NCI-H2171 treated with DMSO at 0.1 percent for 48 hours (cell line): ENCODE measurements around the gene SMTN.
"Not testable (repeated sequence)": the region's sequence is repeated elsewhere in the genome, so short reads cannot be mapped to it uniquely, and the experiment has no call there.

Experiments used
- DNase-seq: peaks from one replicate; lab custom pipeline; 2025; lab: John Stamatoyannopoulos, UW

SMTN gene

DNA sequence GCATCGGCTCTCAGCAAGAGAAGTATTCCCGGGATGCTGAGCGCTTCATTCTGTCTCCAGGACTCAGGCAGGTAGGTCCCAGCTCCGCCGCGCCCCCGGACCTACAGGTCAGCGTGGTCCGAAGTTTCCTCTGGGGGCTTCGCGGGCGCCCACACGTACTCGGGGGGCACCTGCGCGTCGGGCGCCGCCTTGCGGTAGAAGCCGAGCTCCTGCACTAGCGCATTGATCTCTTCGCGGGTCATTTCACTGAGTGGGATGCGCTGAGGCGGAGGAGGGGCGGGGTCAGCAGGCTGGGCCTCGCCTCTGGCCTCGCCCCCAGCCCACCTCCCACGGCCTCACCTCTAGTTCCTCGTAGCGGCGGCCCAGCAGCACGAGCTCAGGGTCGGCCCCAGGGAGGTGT is 23.8 kb downstream of the SMTN start:
- no peak for DNase-seq

DNA sequence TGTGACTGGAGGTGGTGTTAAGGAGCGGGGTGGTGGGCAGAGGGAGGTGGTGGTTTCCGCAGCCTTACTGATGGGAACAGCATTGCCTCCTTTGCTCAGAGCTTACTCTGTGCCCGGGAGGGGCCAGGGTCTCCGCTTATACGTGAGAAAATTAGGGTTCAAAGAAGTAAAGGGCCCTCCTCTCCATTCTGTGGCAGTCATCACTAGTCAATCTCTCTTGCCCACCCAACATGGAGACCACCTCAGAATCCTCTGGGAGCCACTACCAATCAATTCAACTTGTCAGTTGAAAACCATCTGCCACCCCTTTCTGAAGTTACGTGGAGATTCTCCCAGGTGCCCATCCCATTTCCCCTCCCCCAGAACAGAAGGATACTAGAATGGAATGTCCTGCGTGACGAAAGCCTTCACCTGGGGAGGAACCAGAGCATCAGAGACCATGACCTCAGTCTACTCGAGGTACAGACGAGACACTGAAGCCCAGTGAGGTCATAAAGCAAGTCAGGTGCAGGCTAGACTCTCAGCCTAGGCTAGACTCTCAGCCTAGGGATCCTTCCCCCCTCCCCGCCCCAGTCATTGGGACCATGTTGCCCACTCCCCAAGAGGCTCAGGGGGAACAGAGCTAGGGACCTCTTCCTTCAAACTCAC is 24.3 kb downstream of the SMTN start:
- DNase-seq, result peak; percentile 50

DNA sequence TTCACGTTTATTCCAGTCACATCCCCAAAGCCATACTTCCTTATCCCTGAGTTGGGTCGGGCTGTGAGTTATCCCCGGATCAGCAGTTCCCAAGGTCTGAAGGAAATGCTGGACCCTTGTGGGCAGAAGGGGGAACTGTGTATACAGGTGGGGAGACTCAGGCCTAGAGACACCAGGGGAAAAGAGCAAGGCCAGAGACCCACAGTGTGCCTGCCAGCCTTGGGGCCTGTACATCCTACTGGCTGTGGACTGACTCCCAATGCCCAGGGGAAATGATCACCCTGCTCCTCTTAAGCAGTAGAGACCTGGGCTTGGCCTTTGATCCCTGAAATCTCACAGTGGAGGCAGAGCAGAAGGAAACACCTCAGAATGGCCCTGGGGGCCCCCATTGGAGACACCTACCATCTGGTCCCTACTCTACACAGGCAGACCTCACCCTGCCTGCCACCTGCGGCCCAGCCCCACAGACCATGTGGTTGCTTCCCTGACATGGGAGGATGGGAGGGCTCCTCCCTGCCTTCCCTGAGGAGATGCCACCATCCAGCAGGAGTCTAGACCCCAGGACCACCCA is 25.0 kb downstream of the SMTN start:
- peak; percentile 79 for DNase-seq

DNA sequence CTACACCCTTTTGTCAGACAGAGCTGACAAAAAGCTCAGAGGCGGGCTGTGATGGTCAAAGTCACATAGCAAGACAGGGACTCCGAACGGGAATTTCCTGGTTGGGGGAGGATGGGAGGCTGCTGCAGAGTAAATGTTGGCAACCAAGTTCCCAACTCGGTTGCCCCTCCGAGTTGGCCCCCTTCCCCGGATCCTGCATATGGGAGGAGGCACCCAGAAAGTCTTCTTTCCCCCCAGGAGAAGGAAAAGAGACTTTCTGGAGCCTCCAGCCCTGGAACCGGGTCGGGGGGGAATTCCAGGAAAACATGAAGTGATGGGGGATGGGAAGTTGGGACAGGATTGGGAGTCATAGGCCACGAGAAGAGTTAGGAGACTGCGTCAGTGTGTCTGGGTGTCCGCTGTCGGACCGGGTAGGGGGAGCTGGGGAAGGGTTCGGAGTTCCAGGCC is 25.6 kb downstream of the SMTN start:
- peak; percentile 20 for DNase-seq

DNA sequence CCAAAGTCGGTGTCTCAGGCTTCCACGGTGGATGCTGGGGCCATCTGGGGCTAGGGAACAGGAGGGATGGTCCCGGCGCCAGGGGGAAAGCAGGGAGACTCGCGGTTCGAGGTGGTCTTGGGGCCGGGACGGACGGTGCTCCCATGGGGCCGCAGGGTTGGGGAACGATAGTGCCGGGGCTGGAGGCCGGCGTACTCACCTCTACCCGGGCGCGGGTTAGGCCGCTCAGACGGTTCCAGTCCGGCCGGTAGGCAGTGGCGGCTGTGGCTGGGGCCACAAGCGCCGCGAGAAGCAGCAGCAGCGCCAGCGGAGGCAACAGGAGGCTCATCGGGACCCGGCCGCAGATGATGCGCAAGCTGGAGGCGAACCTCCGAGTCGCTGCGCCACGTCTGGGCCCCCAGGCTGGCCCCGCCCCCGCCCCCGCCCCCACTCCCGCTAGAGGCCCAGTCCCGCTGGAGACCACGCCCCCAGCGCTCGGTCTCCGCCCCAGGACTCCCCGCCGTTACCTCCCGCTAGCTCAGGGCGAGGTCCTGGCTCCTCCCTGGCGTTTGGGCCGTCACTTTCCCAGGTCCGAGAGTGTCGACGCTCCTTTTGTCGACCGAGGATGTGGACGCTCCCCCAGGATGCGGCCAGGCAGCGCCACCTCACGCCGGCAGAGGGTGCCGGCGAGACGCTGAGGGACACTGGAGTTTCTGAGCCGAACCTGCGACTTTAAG is 26.2 kb downstream of the SMTN start, which contains the start of gene SELENOM:
Gene SELENOM (minus strand): TSS at position 391 of the 716 bp plus-strand sequence. CDS start 63 bp downstream, at position 328.
- DNase-seq, result peak; percentile 92

DNA sequence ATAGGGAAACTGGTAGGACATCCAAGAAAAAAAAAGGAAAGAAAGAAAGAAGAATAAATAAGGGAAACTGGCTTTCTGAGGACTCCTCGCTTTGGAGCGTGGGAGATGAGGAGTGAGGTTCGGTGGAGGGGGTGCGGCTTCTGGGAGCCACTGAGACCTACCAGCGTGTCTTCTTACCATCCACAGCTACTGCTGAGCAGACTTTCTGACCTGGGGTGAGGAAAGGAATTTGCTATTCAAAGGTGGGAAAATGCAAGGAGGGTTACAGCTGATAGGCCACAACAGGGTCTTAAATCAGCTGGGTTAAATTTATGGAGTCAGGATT is 26.7 kb downstream of the SMTN start:
- no peak for DNase-seq

DNA sequence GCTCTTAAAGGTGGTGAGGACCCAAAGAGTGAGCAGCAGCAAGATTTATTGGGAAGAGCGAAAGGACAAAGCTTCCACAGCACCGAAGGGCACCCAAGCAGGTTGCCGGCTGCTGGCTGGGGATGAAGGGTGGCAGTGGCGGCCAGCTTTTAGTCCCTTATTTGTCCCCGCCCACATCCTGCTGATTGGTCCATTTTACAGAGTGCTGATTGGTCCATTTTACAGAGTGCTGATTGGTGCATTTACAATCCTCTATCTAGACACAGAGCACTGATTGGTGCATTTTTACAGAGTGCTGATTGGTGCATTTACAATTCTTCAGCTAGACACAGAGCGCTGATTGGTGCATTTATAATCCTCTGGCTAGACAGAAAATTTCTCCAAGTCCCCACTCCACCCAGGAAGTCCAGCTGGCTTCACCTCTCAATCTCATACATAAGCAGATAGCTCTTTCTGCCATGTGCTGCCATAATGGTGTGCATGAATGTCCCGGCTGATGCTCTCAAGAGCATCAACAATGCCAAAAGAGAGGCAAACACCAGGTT is 31.5 kb downstream of the SMTN start:
- DNase-seq, result not testable (repeated sequence)

DNA sequence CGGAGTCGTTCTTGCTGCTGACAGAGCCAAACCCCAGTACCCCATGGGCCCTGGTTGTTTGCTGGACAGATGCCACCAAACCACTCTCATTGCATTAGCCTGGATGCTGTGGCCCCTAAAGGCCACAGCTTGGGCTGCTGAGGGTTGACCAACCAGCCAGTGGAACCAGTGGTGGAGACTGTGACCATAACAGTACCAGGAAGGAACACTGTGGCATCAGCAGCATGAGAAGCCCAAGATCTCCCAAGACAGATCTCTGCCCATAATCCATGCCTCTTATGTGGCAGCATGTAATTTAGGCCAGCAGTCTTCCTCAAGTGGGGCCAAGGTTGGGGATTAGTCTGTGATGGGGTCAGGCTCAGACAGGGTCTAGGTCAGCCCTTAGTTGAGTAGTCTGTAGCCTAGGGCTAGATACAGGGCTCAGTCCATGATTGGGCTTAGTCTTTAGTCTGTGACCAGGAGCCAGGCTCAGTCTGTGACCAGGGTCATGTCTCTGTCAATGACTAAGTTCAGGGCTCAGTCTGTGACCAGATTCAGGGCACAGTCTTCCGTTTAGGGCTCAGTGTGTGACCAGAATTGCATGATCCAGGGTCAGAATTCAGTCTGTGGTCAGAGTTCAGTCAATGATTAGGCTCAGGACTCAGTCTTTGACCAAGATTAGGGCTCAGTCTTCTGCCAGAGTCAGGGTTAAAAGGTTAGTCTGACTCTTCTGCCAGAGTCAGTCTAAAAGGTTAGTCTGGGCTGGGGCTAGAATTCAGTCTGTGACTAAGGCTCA is 37.1 kb downstream of the SMTN start:
- no peak for DNase-seq

DNA sequence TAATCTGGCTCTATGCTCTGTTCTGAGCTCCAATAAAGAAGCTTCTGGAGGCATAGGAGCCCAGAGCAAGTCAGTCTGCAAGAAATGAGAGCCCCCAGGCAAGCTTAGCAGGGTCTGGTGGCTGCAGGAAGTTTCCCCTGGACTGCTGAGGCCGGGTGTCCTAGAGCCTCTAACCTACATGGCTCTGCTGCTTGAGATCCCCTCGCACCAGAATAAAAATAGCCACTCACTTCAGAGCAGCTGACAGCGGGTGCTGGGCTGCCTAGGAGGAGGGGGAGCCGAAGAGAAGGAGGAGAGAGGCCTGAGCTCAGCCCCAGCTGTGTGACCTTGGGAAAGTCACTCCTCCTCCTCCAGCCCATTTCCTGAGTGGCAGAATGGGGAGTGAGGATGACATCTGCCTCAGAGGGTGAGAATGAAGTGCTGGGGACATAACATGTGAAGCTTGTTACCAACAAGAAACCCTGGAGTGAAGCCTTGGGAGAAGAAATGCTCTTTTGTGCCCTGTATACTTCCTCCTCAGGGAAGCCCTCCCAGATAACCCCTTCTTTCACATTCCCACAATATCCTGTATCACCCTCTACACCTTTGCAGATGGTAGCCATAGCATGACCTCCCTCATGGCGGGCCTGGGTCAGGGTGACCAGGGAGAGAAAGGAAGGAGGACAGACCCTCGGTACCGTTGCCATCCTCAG is 38.1 kb downstream of the SMTN start:
- no peak for DNase-seq

DNA sequence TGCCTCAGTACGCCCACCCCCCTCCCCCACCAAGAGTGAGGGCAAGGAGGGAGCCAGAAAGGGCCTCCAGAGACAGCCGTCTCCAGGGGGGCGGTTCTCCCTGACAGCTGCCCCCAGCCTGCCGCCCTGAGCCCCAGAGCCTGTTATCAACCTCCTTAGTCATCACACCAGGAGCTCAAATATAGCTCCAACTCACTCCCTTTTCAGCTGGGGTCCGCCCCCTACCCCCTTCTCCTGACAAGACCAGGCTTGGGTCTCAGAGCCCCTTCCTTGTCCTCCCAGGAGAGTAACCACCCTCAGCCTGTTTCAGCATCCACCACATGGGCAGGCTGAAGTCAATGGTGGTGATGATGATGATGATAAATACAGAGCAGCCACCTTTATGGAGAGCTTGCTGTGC is 39.1 kb downstream of the SMTN start:
- DNase-seq, result no peak

DNA sequence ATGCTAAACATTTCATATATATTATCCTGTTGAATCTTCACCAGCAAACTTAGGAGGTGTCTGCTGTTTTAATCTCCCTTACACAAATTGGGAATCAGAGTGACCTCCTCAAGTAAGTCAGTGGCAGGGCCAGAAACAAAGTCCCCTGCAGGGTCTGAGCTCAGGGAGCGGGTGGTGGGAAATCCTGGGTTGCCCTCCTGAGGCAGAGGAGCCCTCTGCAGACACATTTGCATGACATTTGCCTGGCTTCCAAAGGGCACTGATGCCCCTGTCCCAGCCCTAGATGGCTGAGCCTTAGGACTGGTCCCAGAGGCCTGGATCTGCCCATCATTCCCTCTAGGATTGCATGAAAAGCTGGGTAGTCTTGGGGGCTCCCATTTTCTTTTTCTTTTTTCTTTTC is 39.5 kb downstream of the SMTN start:
- no peak for DNase-seq

DNA sequence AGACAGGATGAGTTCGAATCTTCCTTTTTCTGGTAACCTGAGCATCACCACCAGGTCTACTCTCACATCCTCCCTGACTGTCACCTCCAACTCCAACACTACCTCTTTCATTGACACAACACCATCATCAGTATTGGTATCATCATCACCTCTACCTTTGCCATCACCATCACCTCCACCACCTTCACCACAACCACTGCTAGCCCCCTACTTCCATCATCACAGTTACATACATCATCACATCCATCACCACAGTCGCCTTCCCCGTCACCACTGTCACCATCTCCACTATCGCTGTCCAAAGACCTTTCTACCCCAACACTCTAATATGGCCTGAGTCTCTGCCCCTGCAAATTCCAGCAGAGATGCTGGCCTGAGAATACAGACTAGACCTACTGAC is 40.3 kb downstream of the SMTN start:
- DNase-seq, result no peak

DNA sequence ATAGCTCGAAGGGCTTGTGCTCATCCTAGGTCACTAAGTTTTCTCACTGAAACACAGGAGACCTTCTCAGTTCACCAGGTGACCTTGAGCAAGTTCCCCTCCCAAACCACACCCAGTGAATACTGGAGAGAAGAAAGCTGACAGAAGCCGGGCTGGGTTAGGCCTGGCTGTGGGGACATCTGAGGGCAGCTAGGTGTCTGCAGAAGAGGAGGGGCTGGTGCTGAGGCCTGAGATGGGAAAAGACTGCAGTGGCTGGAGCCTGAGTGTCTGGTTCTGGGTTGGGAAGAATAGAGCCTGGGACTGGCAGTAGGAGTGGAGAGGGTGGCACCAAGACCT is 41.0 kb downstream of the SMTN start:
- DNase-seq, result no peak

DNA sequence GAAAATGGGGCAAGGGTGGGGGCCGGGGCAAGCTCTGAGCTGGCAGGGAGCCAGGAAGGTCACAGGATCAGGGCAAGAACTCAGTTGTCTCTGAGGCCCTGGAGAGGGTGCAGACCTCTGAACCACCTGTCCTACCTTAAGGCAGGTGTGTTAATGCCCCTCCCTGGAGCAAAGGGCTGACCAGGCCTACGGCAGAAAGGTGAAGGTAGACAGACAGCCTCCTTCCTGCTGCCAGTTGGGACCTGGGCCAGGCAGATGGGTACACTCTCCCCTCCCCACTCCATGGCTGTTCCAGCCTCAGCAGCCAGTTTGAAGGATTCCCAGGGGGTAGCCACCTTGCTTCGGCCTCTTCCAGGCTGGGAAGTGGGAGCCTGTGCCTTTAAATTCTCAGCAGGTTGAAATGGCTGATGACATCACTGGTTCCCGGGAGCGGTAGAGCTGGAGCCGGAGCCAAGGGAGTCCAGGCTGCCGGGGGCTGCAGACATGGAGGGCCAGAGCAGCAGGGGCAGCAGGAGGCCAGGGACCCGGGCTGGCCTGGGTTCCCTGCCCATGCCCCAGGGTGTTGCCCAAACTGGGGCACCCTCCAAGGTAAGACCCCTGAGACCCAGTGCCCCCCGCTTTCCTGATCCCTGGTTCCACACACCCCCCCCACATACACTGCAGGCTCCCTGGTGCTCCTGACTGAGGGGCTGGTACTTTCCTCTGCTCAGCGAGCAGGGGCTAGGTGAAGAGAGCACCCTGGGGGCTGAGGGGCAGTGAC is 41.6 kb downstream of the SMTN start, which contains the start of gene INPP5J:
Gene INPP5J (plus strand): TSS at position 435 of the 760 bp plus-strand sequence. CDS start 49 bp downstream, at position 484.
- DNase-seq, result peak; percentile 93

DNA sequence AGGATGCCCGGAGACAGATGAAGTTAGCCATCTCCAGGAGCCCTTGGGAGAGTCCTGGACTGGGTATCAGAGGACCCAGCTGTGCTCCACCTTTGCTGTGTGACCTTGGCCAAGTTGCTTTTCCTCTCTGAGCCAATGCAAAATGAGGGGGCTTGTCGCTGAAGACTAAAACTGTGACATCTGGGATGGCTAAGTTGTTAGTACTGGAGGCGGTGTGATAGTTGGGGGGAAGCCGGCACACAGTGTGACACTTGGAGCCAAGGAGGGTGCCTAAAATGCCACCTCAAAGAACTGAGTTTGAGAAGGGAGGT is 42.1 kb downstream of the SMTN start:
- no peak for DNase-seq

DNA sequence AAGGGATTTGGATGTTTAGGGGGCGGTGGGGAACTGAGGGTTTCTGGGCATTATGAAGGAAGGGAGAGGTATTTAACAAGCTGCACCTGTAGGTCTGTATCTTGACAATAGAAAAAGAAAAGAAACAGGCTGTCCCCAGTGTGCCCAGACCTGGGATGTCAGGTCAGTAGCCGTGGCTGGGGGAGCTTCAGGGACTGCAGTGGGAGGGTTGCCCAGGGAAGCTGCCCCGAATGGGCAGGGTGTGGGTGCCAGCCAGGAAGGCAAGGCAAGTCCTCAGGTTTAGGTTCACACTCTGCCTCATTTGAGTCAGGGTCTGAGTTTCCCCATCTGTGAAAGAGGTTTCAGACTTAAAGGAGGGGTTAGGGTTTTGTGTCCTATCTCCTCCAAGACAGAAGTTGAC is 43.2 kb downstream of the SMTN start:
- no peak for DNase-seq

DNA sequence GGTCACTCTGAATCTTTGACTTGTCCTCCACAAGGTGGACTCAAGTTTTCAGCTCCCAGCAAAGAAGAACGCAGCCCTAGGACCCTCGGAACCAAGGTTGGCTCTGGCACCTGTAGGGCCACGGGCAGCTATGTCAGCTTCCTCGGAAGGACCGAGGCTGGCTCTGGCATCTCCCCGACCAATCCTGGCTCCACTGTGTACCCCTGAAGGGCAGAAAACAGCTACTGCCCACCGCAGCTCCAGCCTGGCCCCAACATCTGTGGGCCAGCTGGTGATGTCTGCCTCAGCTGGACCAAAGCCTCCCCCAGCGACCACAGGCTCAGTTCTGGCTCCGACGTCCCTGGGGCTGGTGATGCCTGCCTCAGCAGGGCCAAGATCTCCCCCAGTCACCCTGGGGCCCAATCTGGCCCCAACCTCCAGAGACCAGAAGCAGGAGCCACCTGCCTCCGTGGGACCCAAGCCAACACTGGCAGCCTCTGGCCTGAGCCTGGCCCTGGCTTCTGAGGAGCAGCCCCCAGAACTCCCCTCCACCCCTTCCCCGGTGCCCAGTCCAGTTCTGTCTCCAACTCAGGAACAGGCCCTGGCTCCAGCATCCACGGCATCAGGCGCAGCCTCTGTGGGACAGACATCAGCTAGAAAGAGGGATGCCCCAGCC is 43.8 kb downstream of the SMTN start:
- DNase-seq, result no peak

DNA sequence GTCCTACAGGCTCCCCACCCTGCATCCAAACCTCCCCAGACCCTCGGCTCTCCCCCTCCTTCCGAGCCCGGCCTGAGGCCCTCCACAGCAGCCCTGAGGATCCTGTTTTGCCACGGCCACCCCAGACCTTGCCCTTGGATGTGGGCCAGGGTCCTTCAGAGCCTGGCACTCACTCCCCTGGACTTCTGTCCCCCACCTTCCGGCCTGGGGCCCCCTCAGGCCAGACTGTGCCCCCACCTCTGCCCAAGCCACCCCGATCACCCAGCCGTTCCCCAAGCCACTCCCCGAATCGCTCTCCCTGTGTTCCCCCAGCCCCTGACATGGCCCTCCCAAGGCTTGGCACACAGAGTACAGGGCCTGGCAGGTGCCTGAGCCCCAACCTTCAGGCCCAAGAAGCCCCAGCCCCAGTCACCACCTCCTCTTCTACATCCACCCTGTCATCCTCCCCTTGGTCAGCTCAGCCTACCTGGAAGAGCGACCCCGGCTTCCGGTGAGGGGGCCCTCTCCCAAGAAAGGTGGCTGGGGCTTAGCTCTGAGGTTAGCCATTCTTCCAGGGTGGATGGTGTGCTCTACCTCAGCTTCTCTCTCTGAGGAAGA is 44.5 kb downstream of the SMTN start:
- DNase-seq, result no peak

DNA sequence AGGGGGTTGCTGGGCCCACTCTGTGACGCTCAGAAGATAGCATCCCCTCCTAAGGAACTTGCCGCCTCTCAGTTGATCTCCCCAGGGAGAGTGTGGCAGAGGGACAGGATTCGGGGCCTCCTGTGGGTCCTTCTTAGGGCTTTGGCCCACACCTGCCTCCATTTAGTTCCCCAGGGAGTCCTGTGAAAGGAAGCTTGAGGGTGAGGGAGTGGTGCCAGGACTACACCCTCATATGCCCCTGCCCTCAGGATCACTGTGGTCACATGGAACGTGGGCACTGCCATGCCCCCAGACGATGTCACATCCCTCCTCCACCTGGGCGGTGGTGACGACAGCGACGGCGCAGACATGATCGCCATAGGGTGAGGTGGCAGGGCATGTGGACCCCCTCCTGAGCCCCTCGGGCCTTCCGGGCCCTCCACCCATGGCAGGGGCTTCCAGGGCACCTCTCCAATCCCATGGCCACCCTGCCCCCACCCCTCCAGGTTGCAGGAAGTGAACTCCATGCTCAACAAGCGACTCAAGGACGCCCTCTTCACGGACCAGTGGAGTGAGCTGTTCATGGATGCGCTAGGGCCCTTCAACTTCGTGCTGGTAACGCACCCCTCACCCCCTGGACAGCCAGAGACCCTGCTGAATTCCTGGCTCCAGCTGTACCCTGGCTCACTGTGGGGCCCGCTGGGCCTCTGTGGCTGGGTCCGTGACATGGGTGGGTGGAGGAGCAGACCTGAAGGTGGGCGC is 45.2 kb downstream of the SMTN start:
- no peak for DNase-seq

DNA sequence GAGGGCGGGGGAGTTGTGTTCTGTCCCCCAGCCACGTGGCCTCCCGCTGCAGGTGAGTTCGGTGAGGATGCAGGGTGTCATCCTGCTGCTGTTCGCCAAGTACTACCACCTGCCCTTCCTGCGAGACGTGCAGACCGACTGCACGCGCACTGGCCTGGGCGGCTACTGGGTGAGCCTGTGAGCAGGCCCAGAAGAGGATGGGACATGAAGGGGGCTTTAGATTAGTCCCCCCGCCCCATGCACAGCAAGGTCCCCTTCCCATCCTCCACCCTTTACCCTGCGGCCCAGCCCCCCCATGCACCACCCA is 45.7 kb downstream of the SMTN start:
- DNase-seq, result no peak
